A549 treated with RU486 at 1 μM for 4 hours (cell line): ENCODE results near the gene MRE11. TPM values are rescaled to one million over a fixed set of nuclear protein-coding genes. Genes with fewer than 3 reads are reported as not detected.

Source experiments
- total RNA-seq: library from RNA; stranded (reverse); fragments of 200-300 nt; extraction: Qiagen RNA extraction; gene quantifications from 5 replicates; pipeline ENCODE4 v1.2.3, GENCODE V29; 2022; ENCODE audit warnings: low read depth

Gene MRE11
- 9.0 to 19.1 TPM (median 15.4 TPM) in 5 replicates for total RNA-seq

GRCh38 chr11:94493281-94494125 lies at the start of gene MRE11, which contains the start of gene ANKRD49:
MRE11 (minus strand) TSS chr11:94493844; CDS start chr11:94492801, 1,043 bp downstream.
ANKRD49 (plus strand) TSS chr11:94493984; CDS start chr11:94496694, 2,710 bp downstream.

GRCh38 chr11:94511932-94512781 lies 18.5 kb upstream of the MRE11 start, which contains the start of gene C11orf97:
C11orf97 (plus strand) TSS chr11:94512461; CDS start chr11:94512529, 68 bp downstream.

GRCh38 chr11:94400839-94401772 lies 92.5 kb downstream of the MRE11 start, which contains the start of gene GPR83:
GPR83 (minus strand) TSS chr11:94401419; CDS start chr11:94401247, 172 bp downstream.

Other genes with a start within 250 kb of the MRE11 start
- gene IZUMO1R, start 189.3 kb downstream of the MRE11 start, total RNA-seq: not detected in 5 replicates
- 0.05 to 0.22 TPM (median 0.05 TPM) in 4 of 5 replicates, not detected in the other for gene GPR83, start 92.4 kb downstream of the MRE11 start, total RNA-seq
- gene ANKRD49, start 140 bp upstream of the MRE11 start, total RNA-seq: 2.9 to 8.8 TPM (median 6.5 TPM) in 5 replicates
- gene C11orf97, start 18.6 kb upstream of the MRE11 start, total RNA-seq: not detected in 5 replicates
- gene FUT4, start 50.1 kb upstream of the MRE11 start, total RNA-seq: 2.1 to 2.8 TPM (median 2.6 TPM) in 5 replicates
- gene PIWIL4, start 73.5 kb upstream of the MRE11 start, total RNA-seq: 0.19 to 0.25 TPM (median 0.21 TPM) in 4 of 5 replicates, not detected in the other